GM12891 (cell line): ENCODE data around the gene TJP3.
"Not testable (repeated sequence)": the region's sequence is repeated elsewhere in the genome, so short reads cannot be mapped to it uniquely, and the experiment has no call there.

Experiments used
- DNase-seq: peaks from one replicate; pipeline ENCODE4 v3.0.0; 2011; ENCODE audit warnings: low spot score; ENCODE audit not compliant: insufficient read length
- FAIRE-seq: peaks from 2 replicates; lab custom pipeline; 2011; peaks lifted over from hg19 to GRCh38; lab: Jason Lieb, UNC
- PAX5 ChIP-seq: IDR thresholded peaks from 2 replicates; pipeline ENCODE4 v1.6.1; 2011; ENCODE audit warnings: low read length, moderate library complexity, mild to moderate bottlenecking; ENCODE audit not compliant: insufficient read depth, severe bottlenecking
- POLR2A ChIP-seq: IDR thresholded peaks from 2 replicates; pipeline ENCODE4 v1.6.1; 2011; ENCODE audit warnings: low read depth, low read length, control low read depth
- POLR2AphosphoS5 ChIP-seq: IDR thresholded peaks from 2 replicates; pipeline ENCODE4 v1.6.1; 2011; ENCODE audit warnings: low read depth, low read length, control low read depth
- POU2F2 ChIP-seq: IDR thresholded peaks from 2 replicates; pipeline ENCODE4 v1.6.1; 2011; ENCODE audit warnings: low read depth, mild to moderate bottlenecking, control low read depth, low read length, moderate library complexity
- SPI1 ChIP-seq: IDR thresholded peaks from 2 replicates; pipeline ENCODE4 v1.6.1; 2011; ENCODE audit warnings: low read depth, low read length, control low read depth
- TAF1 ChIP-seq: IDR thresholded peaks from 2 replicates; pipeline ENCODE4 v1.6.1; 2011; ENCODE audit warnings: low read depth, low read length, control low read depth

The TJP3 gene

GRCh38 chr19:3745363-3746045 is 37.3 kb downstream of the TJP3 start:
- TF ChIP-seq POU2F2 (no peak), SPI1 (no peak), TAF1 (no peak), POLR2AphosphoS5 (no peak), POLR2A (no peak), PAX5 (no peak)
- no peak for DNase-seq
- FAIRE-seq = no peak

GRCh38 chr19:3746371-3747056 is 38.3 kb downstream of the TJP3 start:
- TF ChIP-seq PAX5 (no peak), SPI1 (no peak), POU2F2 (no peak), POLR2A (no peak)
- DNase-seq (no peak), FAIRE-seq (no peak)

- FAIRE-seq (no peak), DNase-seq (no peak)
These were observed 40.8 kb downstream of the TJP3 start for GRCh38 chr19:3748965-3749364.

GRCh38 chr19:3750211-3750610 is 42.0 kb downstream of the TJP3 start:
- FAIRE-seq (no peak), DNase-seq (no peak)
- no peak for TF ChIP-seq POLR2A
- TF ChIP-seq POU2F2 = no peak
- no peak for TF ChIP-seq PAX5
- no peak for TF ChIP-seq POLR2AphosphoS5
- no peak for TF ChIP-seq TAF1
- no peak for TF ChIP-seq SPI1

More at GRCh38 chr19:3748965-3749364, 40.8 kb downstream of the TJP3 start:
- TF ChIP-seq PAX5 (no peak), POU2F2 (no peak), SPI1 (no peak), POLR2A (no peak), POLR2AphosphoS5 (no peak), TAF1 (no peak)

- TF ChIP-seq SPI1 (no peak), POLR2A (no peak), PAX5 (no peak), POU2F2 (no peak), POLR2AphosphoS5 (no peak)
- DNase-seq (no peak), FAIRE-seq (no peak)
These were observed 43.1 kb downstream of the TJP3 start for GRCh38 chr19:3751236-3751635.

GRCh38 chr19:3752492-3752891 is 44.3 kb downstream of the TJP3 start:
- TF ChIP-seq POLR2AphosphoS5 (no peak), SPI1 (no peak), POU2F2 (no peak), POLR2A (no peak), TAF1 (no peak), PAX5 (no peak)
- FAIRE-seq (no peak), DNase-seq (no peak)

GRCh38 chr19:3753631-3754410 is 45.6 kb downstream of the TJP3 start:
- TF ChIP-seq PAX5 (no peak), POLR2AphosphoS5 (no peak), POLR2A (no peak), TAF1 (no peak), SPI1 (no peak)
- no peak for FAIRE-seq
- DNase-seq = no peak

GRCh38 chr19:3757705-3758104 is 49.5 kb downstream of the TJP3 start:
- DNase-seq, FAIRE-seq: not testable (repeated sequence)

GRCh38 chr19:3758297-3758696 is 50.1 kb downstream of the TJP3 start:
- DNase-seq, FAIRE-seq: not testable (repeated sequence)
